ENCODE measurements around the gene SLC10A2. TPM values are rescaled to one million over a fixed set of nuclear protein-coding genes. Genes with fewer than 3 reads are reported as not detected.

Gene SLC10A2
- total RNA-seq, 2 donors from 2014 or later, result not detected

DNA sequence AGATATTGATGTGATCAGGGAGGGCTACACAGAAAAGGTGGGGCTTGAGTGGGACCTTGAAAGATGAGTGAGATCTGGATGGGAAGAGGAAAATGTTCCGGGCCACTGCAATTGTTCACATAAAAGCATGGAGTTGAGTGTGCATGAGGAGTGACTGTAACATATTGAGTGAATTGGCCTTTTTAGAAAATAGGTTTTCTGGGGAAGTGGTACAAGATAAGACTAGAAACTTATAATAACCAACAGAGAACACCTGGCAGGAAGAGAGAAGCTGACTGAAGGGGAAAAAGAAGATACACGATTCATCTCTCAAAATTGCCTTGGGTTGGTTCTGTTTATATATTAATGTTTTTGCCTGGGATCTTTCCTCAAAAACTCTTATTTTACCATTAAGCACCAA lies 32.2 kb downstream of the SLC10A2 start:
- Mint-ChIP-seq H3K4me1 (ENCODE audit: low read depth) (no peaks in the 10 kb centered on the region), H3K36me3 (ENCODE audit: insufficient read depth in 2 of 2) (no peaks in the 10 kb centered on the region), H3K9me3 (no peaks in the 10 kb centered on the region), H3K27ac (no peak overlapping the region), H3K4me3 (no peak overlapping the region), H3K27me3 (ENCODE audit: low read depth) (no peaks in the 10 kb centered on the region)
- DNase-seq, result no peak
- ATAC-seq (replicated peaks in 1 of 2), result no peak

- H3K4me1 Mint-ChIP-seq (ENCODE audit: low read depth), result no peaks in the 10 kb centered on the region
- no peaks in the 10 kb centered on the region for H3K27me3 Mint-ChIP-seq (ENCODE audit: low read depth)
- ATAC-seq (replicated peaks in 1 of 2) (no peak), DNase-seq (no peak)
- H3K27ac Mint-ChIP-seq, result no peak overlapping the region
- peaks cover 0 to 4% of the 10 kb centered on the region in 2 donors for H3K9me3 Mint-ChIP-seq
- H3K4me3 Mint-ChIP-seq, result no peak overlapping the region
- H3K36me3 Mint-ChIP-seq (ENCODE audit: insufficient read depth in 2 of 2), result peaks cover 0 to 2% of the 10 kb centered on the region in 2 donors
Observed at GRCh38 chr13:103031332-103031873, 34.8 kb downstream of the SLC10A2 start.

GRCh38 chr13:103030776-103031175 lies 35.4 kb downstream of the SLC10A2 start:
- no peak for ATAC-seq (replicated peaks in 1 of 2)
- no peak overlapping the region for H3K27ac Mint-ChIP-seq
- peaks cover 2 to 5% of the 10 kb centered on the region in 2 donors for H3K9me3 Mint-ChIP-seq

DNA sequence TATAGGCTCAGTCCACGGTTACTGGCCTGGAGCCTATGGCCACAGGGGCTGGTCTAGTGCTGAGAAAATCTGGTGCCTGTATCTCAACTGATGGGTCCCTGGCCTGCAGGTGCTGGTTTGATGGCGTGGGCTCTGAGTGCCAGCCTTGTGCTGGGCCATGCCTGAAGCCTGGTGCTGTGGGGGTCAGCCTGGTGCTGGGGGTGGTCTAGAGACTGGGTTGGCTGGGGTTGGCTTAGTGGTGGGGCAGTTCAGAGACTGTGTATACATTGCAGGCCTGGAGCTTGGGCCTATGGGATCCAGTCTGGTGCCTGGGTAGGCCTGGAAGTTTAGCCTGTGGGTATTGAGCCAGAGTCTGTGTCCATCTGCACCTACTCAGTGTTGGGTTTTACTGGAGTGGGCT lies 36.4 kb downstream of the SLC10A2 start:
- ATAC-seq (replicated peaks in 1 of 2), result no peak
- H3K4me1 Mint-ChIP-seq (ENCODE audit: low read depth), result no peaks in the 10 kb centered on the region
- peaks cover 0 to 2% of the 10 kb centered on the region in 2 donors for H3K36me3 Mint-ChIP-seq (ENCODE audit: insufficient read depth in 2 of 2)
- H3K4me3 Mint-ChIP-seq, result no peak overlapping the region
- H3K27ac Mint-ChIP-seq, result no peak overlapping the region
- DNase-seq, result no peak
- no peaks in the 10 kb centered on the region for H3K27me3 Mint-ChIP-seq (ENCODE audit: low read depth)
- peaks cover 3 to 9% of the 10 kb centered on the region in 2 donors for H3K9me3 Mint-ChIP-seq

More at GRCh38 chr13:103030776-103031175, 35.4 kb downstream of the SLC10A2 start:
- Mint-ChIP-seq H3K4me1 (ENCODE audit: low read depth) (no peaks in the 10 kb centered on the region), H3K4me3 (no peak overlapping the region), H3K36me3 (ENCODE audit: insufficient read depth in 2 of 2) (peaks cover 0 to 2% of the 10 kb centered on the region in 2 donors), H3K27me3 (ENCODE audit: low read depth) (no peaks in the 10 kb centered on the region)
- DNase-seq, result no peak

DNA sequence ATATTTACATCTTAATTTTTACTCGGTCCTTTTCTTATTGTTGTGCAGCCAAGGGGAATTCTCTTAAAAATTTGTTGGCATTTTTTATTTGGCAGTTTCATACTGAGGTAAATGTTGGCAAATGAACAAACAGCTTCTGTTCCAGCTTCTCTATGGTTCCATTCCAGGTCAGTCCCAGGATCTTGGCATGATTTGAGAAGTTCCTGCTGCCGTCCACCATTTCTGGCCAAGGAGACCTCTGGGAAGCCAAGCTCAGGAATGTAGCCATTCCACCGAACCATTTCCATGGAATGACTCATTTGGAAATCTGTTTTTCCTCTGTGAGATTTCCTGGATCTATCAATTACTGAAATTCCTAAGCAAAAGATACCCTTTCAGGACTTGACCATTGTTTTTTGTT lies 43.9 kb downstream of the SLC10A2 start:
- H3K4me1 Mint-ChIP-seq (ENCODE audit: low read depth), result no peaks in the 10 kb centered on the region
- DNase-seq (no peak), ATAC-seq (replicated peaks in 1 of 2) (no peak)
- H3K4me3 Mint-ChIP-seq, result no peak overlapping the region
- H3K27ac Mint-ChIP-seq, result no peak overlapping the region
- H3K36me3 Mint-ChIP-seq (ENCODE audit: insufficient read depth in 2 of 2), result peaks cover 0 to 2% of the 10 kb centered on the region in 2 donors
- H3K9me3 Mint-ChIP-seq, result peaks cover 3 to 13% of the 10 kb centered on the region in 2 donors
- H3K27me3 Mint-ChIP-seq (ENCODE audit: low read depth), result no peaks in the 10 kb centered on the region

- Mint-ChIP-seq H3K36me3 (ENCODE audit: insufficient read depth in 2 of 2) (no peaks in the 10 kb centered on the region), H3K27ac (no peak overlapping the region), H3K4me3 (no peak overlapping the region), H3K9me3 (peaks cover 0 to 5% of the 10 kb centered on the region in 2 donors), H3K27me3 (ENCODE audit: low read depth) (no peaks in the 10 kb centered on the region), H3K4me1 (ENCODE audit: low read depth) (no peaks in the 10 kb centered on the region)
- no peak for ATAC-seq (replicated peaks in 1 of 2)
- no peak for DNase-seq
Observed at GRCh38 chr13:103018556-103018955, 47.7 kb downstream of the SLC10A2 start.

GRCh38 chr13:103012646-103013045 lies 53.6 kb downstream of the SLC10A2 start:
- H3K9me3 Mint-ChIP-seq, result no peaks in the 10 kb centered on the region
- H3K4me1 Mint-ChIP-seq (ENCODE audit: low read depth), result no peaks in the 10 kb centered on the region
- no peaks in the 10 kb centered on the region for H3K27me3 Mint-ChIP-seq (ENCODE audit: low read depth)
- DNase-seq, result no peak
- no peak overlapping the region for H3K4me3 Mint-ChIP-seq
- H3K27ac Mint-ChIP-seq, result no peak overlapping the region
- no peaks in the 10 kb centered on the region for H3K36me3 Mint-ChIP-seq (ENCODE audit: insufficient read depth in 2 of 2)
- no peak for ATAC-seq (replicated peaks in 1 of 2)

- Mint-ChIP-seq H3K4me1 (ENCODE audit: low read depth) (no peaks in the 10 kb centered on the region), H3K9me3 (no peaks in the 10 kb centered on the region), H3K27me3 (ENCODE audit: low read depth) (no peaks in the 10 kb centered on the region), H3K27ac (no peak overlapping the region), H3K36me3 (ENCODE audit: insufficient read depth in 2 of 2) (no peaks in the 10 kb centered on the region), H3K4me3 (no peak overlapping the region)
- no peak for DNase-seq
- no peak for ATAC-seq (replicated peaks in 1 of 2)
Observed at GRCh38 chr13:103009051-103009840, 57.0 kb downstream of the SLC10A2 start.

DNA sequence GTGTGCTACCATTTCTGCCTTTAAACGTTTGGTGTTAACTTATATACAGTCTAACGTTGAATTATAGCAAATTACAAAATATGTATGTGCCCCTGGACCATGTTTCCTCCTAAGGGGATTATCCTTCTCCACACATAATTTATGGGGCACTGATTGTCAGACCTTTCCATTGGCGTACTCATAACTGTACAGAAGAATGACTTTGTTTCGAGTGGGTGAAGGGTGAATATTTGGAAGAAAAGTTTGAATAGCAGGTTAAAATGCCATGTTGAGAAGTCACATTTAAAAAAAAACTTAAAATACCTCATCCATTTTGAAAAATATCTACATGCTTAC lies 58.8 kb downstream of the SLC10A2 start:
- DNase-seq (no peak), ATAC-seq (replicated peaks in 1 of 2) (no peak)
- Mint-ChIP-seq H3K9me3 (no peaks in the 10 kb centered on the region), H3K4me3 (no peak overlapping the region), H3K27me3 (ENCODE audit: low read depth) (no peaks in the 10 kb centered on the region), H3K27ac (no peak overlapping the region), H3K4me1 (ENCODE audit: low read depth) (no peaks in the 10 kb centered on the region), H3K36me3 (ENCODE audit: insufficient read depth in 2 of 2) (no peaks in the 10 kb centered on the region)

GRCh38 chr13:103006641-103007426 lies 59.4 kb downstream of the SLC10A2 start:
- H3K4me3 Mint-ChIP-seq, result no peak overlapping the region
- DNase-seq (no peak), ATAC-seq (replicated peaks in 1 of 2) (no peak)
- H3K36me3 Mint-ChIP-seq (ENCODE audit: insufficient read depth in 2 of 2), result peaks cover 0 to 2% of the 10 kb centered on the region in 2 donors
- H3K9me3 Mint-ChIP-seq, result peaks cover 0 to 3% of the 10 kb centered on the region in 2 donors
- no peak overlapping the region for H3K27ac Mint-ChIP-seq
- no peaks in the 10 kb centered on the region for H3K4me1 Mint-ChIP-seq (ENCODE audit: low read depth)
- no peaks in the 10 kb centered on the region for H3K27me3 Mint-ChIP-seq (ENCODE audit: low read depth)

- Mint-ChIP-seq H3K27ac (no peak overlapping the region), H3K27me3 (ENCODE audit: low read depth) (no peaks in the 10 kb centered on the region), H3K4me1 (ENCODE audit: low read depth) (no peaks in the 10 kb centered on the region), H3K9me3 (peaks cover 0 to 3% of the 10 kb centered on the region in 2 donors), H3K36me3 (ENCODE audit: insufficient read depth in 2 of 2) (peaks cover 0 to 2% of the 10 kb centered on the region in 2 donors), H3K4me3 (no peak overlapping the region)
- DNase-seq, result no peak
- ATAC-seq (replicated peaks in 1 of 2), result no peak
Observed at GRCh38 chr13:103004661-103005345, 61.4 kb downstream of the SLC10A2 start.

GRCh38 chr13:103003631-103004030 lies 62.6 kb downstream of the SLC10A2 start:
- Mint-ChIP-seq H3K36me3 (ENCODE audit: insufficient read depth in 2 of 2) (peaks cover 0 to 2% of the 10 kb centered on the region in 2 donors), H3K9me3 (peaks cover 0 to 3% of the 10 kb centered on the region in 2 donors), H3K27me3 (ENCODE audit: low read depth) (no peaks in the 10 kb centered on the region), H3K4me3 (no peak overlapping the region), H3K4me1 (ENCODE audit: low read depth) (no peaks in the 10 kb centered on the region), H3K27ac (no peak overlapping the region)
- DNase-seq (no peak), ATAC-seq (replicated peaks in 1 of 2) (no peak)

GRCh38 chr13:103002279-103002678 lies 63.9 kb downstream of the SLC10A2 start:
- Mint-ChIP-seq H3K27me3 (ENCODE audit: low read depth) (no peaks in the 10 kb centered on the region), H3K9me3 (peaks cover 0 to 3% of the 10 kb centered on the region in 2 donors), H3K27ac (no peak overlapping the region), H3K36me3 (ENCODE audit: insufficient read depth in 2 of 2) (peaks cover 0 to 2% of the 10 kb centered on the region in 2 donors), H3K4me3 (no peak overlapping the region), H3K4me1 (ENCODE audit: low read depth) (no peaks in the 10 kb centered on the region)
- ATAC-seq (replicated peaks in 1 of 2), result no peak
- no peak for DNase-seq

Data from activated T-cell treated with anti-CD3 and anti-CD28 coated beads, Interleukin-2, amount 50 U/mL, for 72 hours (primary cell).